ENCODE measurements around the gene DARS2.

The DARS2 gene

GRCh38 chr1:173827611-173828010, 3.1 kb downstream of the DARS2 start:
- H3K36me3 ChIP-seq (ENCODE audit: control insufficient read depth, insufficient read depth, low read length): no peaks in the 10 kb centered on the region; the same call in 1 of the 2 replicates
- no peak for TF ChIP-seq CTCF (IDR thresholded peaks at IDR 0.05; ENCODE audit: insufficient read depth, low read length, poor library complexity, severe bottlenecking)
- no peaks in the 10 kb centered on the region for H3K27me3 ChIP-seq (replicated peaks; ENCODE audit: control insufficient read depth, insufficient read depth, low read length)
- no peak overlapping the region for H3K4me3 ChIP-seq (replicated peaks; ENCODE audit: low read depth, low read length)
- DNase-seq (ENCODE audit: extremely low read depth, insufficient read length): no peak

- no peaks in the 10 kb centered on the region; the same call in none of the 2 replicates for H3K36me3 ChIP-seq (ENCODE audit: control insufficient read depth, insufficient read depth, low read length)
- H3K27me3 ChIP-seq (replicated peaks; ENCODE audit: control insufficient read depth, insufficient read depth, low read length): no peaks in the 10 kb centered on the region
- no peak for TF ChIP-seq CTCF (IDR thresholded peaks at IDR 0.05; ENCODE audit: insufficient read depth, low read length, poor library complexity, severe bottlenecking)
- DNase-seq (ENCODE audit: extremely low read depth, insufficient read length): no peak
- no peak overlapping the region for H3K4me3 ChIP-seq (replicated peaks; ENCODE audit: low read depth, low read length)
These were observed 8.3 kb downstream of the DARS2 start for GRCh38 chr1:173832748-173833147.

GRCh38 chr1:173852105-173852504, 27.6 kb downstream of the DARS2 start:
- TF ChIP-seq CTCF (IDR thresholded peaks at IDR 0.05; ENCODE audit: insufficient read depth, low read length, poor library complexity, severe bottlenecking): no peak
- DNase-seq (ENCODE audit: extremely low read depth, insufficient read length): no peak
- Histone ChIP-seq H3K27me3 (replicated peaks; ENCODE audit: control insufficient read depth, insufficient read depth, low read length) (no peaks in the 10 kb centered on the region), H3K4me3 (replicated peaks; ENCODE audit: low read depth, low read length) (no peak overlapping the region), H3K36me3 (ENCODE audit: control insufficient read depth, insufficient read depth, low read length) (peaks cover 2% of the 10 kb centered on the region)

- DNase-seq (ENCODE audit: extremely low read depth, insufficient read length): no peak
- Histone ChIP-seq H3K27me3 (replicated peaks; ENCODE audit: control insufficient read depth, insufficient read depth, low read length) (no peaks in the 10 kb centered on the region), H3K4me3 (replicated peaks; ENCODE audit: low read depth, low read length) (no peak overlapping the region), H3K36me3 (ENCODE audit: control insufficient read depth, insufficient read depth, low read length) (peaks cover 4% of the 10 kb centered on the region)
- TF ChIP-seq CTCF (IDR thresholded peaks at IDR 0.05; ENCODE audit: insufficient read depth, low read length, poor library complexity, severe bottlenecking): no peak
These were observed 28.6 kb downstream of the DARS2 start for GRCh38 chr1:173853074-173853473.

- Histone ChIP-seq H3K27me3 (replicated peaks; ENCODE audit: control insufficient read depth, insufficient read depth, low read length) (no peaks in the 10 kb centered on the region), H3K4me3 (replicated peaks; ENCODE audit: low read depth, low read length) (no peak overlapping the region), H3K36me3 (ENCODE audit: control insufficient read depth, insufficient read depth, low read length) (peaks cover 4% of the 10 kb centered on the region)
- no peak for DNase-seq (ENCODE audit: extremely low read depth, insufficient read length)
- no peak for TF ChIP-seq CTCF (IDR thresholded peaks at IDR 0.05; ENCODE audit: insufficient read depth, low read length, poor library complexity, severe bottlenecking)
These were observed 31.5 kb downstream of the DARS2 start for GRCh38 chr1:173856014-173856413.

- H3K36me3 ChIP-seq (ENCODE audit: control insufficient read depth, insufficient read depth, low read length): peaks cover 4% of the 10 kb centered on the region
- H3K27me3 ChIP-seq (replicated peaks; ENCODE audit: control insufficient read depth, insufficient read depth, low read length): no peaks in the 10 kb centered on the region
- no peak for DNase-seq (ENCODE audit: extremely low read depth, insufficient read length)
- no peak for TF ChIP-seq CTCF (IDR thresholded peaks at IDR 0.05; ENCODE audit: insufficient read depth, low read length, poor library complexity, severe bottlenecking)
- no peak overlapping the region for H3K4me3 ChIP-seq (replicated peaks; ENCODE audit: low read depth, low read length)
These were observed 32.4 kb downstream of the DARS2 start for GRCh38 chr1:173856903-173857302.

Measured in GM06990 (cell line).